ENCODE measurements around the gene CARS2. TPM values are rescaled to one million over a fixed set of nuclear protein-coding genes. Genes with fewer than 3 reads are reported as not detected.

CARS2 gene
- polyA plus RNA-seq, 2 of the 4 experiments (the other 2 are of a cell fraction), result 31.5 to 41.4 TPM

- CTCF ChIA-PET, result interaction anchor here (1.0 kb wide), 1 partner anchor 18 kb away, joined by 3 read pairs; no protein-coding TSS in a partner anchor
Measured at GRCh38 chr13:110700641-110701040, 5.3 kb downstream of the CARS2 start.

GRCh38 chr13:110700186-110700585 lies 5.7 kb downstream of the CARS2 start:
- FAIRE-seq, result no peak
- WGBS (ENCODE audit: missing lambda C conversion rate), result 93% methylated on average over 14 of the region's 14 CpGs
- no peak overlapping the region for H3K4me2 ChIP-seq
- POLR2A ChIA-PET, result no interaction called here
- TF ChIP-seq NPAS2 (CRISPR knock-in tag; IDR thresholded peaks at IDR 0.05; ENCODE audit: borderline replicate concordance) (no peak), FOSL2 (IDR thresholded peaks at IDR 0.05) (no peak), FOSL2 (CRISPR knock-in tag; IDR thresholded peaks at IDR 0.05) (no peak), ZC3H11A (IDR thresholded peaks at IDR 0.05) (no peak), SREBF2 (IDR thresholded peaks at IDR 0.05) (no peak), CTCF (IDR thresholded peaks at IDR 0.05) (no peak), GATA3 (IDR thresholded peaks at IDR 0.05; ENCODE audit: borderline replicate concordance) (no peak), JUN (IDR thresholded peaks at IDR 0.05) (no peak), SMC3 (IDR thresholded peaks at IDR 0.05) (no peak), EHF (CRISPR knock-in tag; IDR thresholded peaks at IDR 0.05) (no peak), NFE2L2 (conservative IDR thresholded peaks at IDR 0.05; ENCODE audit: low read length) (no peak)
- TF ChIP-seq, protein P1, sequence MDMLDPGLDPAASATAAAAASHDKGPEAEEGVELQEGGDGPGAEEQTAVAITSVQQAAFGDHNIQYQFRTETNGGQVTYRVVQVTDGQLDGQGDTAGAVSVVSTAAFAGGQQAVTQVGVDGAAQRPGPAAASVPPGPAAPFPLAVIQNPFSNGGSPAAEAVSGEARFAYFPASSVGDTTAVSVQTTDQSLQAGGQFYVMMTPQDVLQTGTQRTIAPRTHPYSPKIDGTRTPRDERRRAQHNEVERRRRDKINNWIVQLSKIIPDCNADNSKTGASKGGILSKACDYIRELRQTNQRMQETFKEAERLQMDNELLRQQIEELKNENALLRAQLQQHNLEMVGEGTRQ (IDR thresholded peaks at IDR 0.05), result no peak
- DNase-seq (ENCODE audit: low read depth in 1 of 2, low spot score in 1 of 2), result no peak
- no peak for ATAC-seq
- peaks cover 15% of the 10 kb centered on the region for H3K4me1 ChIP-seq
- CTCF ChIA-PET, result no interaction called here
- no peak overlapping the region for H3K27ac ChIP-seq
- no peaks in the 10 kb centered on the region for H3K9me3 ChIP-seq
- no peak overlapping the region for H3K4me3 ChIP-seq

More at GRCh38 chr13:110700641-110701040, 5.3 kb downstream of the CARS2 start:
- no peak overlapping the region for H3K4me2 ChIP-seq
- H3K27ac ChIP-seq, result no peak overlapping the region
- no peaks in the 10 kb centered on the region for H3K9me3 ChIP-seq
- H3K4me1 ChIP-seq, result peaks cover 15% of the 10 kb centered on the region
- POLR2A ChIA-PET, result no interaction called here
- 93% methylated on average over 8 of the region's 8 CpGs for WGBS (ENCODE audit: missing lambda C conversion rate)
- no peak for TF ChIP-seq MAFK (IDR thresholded peaks at IDR 0.05; ENCODE audit: partially characterized antibody)
- TF ChIP-seq CHD2 (IDR thresholded peaks at IDR 0.05; ENCODE audit: low read length, partially characterized antibody), result no peak
- TF ChIP-seq HOXB13 (CRISPR knock-in tag; IDR thresholded peaks at IDR 0.05; ENCODE audit: low read depth), result no peak
- TF ChIP-seq HEYL (CRISPR knock-in tag; IDR thresholded peaks at IDR 0.05), result no peak
- no peak for TF ChIP-seq PHF8 (IDR thresholded peaks at IDR 0.05; ENCODE audit: borderline replicate concordance, low read depth)
- TF ChIP-seq CBX2 (IDR thresholded peaks at IDR 0.05; ENCODE audit: borderline replicate concordance, low read depth), result no peak
- TF ChIP-seq RARB (CRISPR knock-in tag; IDR thresholded peaks at IDR 0.05), result no peak
- DNase-seq (ENCODE audit: low read depth in 1 of 2, low spot score in 1 of 2), result no peak
- H3K4me3 ChIP-seq, result no peak overlapping the region
- FAIRE-seq, result no peak
- ATAC-seq, result no peak

DNA sequence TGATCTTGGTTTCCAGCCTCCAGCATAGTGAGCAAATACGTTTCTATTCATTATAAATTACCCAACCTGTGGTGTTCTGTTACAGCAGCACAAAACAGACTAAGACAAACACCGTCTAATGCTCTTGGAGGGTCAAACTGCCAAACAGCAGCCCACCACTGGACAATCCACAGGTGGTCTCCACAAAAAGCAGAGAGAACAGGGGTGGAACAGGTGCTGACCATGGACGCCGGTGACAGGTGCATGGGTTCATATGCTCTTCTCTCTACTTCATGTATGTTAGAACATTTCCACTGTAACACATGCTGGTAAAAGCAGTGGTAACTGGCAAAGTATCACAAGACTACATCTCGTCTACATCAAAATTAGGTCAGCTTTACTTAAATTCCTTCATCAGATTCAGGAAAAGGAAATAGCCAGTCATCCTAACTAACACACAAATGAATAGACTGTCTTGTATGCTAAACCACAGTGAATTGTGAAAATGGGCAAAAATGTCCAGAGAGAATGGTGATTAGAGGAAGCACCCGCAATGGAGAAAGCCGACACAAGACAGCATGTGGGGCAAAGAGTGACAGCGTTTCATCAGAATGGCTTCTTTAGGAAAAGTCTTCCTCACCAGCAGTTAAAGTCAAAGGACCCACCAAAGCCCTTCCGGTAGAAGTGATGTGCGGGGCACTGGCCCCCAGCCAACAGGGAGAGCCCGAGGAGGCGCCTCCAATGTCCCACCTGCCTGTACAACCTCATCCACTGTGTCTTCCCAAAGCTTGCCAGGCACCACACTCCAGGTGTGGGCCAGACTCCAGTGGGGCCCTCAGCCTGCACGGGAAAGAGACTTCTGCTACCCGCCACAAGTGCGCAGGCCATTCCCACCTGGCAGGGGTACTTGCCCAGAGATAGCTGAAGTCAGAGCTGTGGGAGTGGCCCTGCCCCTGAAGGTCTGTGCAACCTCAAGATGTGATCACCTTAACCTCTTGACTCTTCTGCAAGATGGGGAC lies 6.5 kb downstream of the CARS2 start:
- no peak overlapping the region for H3K27ac ChIP-seq
- WGBS (ENCODE audit: missing lambda C conversion rate), result 88% methylated on average over 15 of the region's 15 CpGs
- TF ChIP-seq FOSB (CRISPR knock-in tag; IDR thresholded peaks at IDR 0.05) (no peak), NFE2L2 (conservative IDR thresholded peaks at IDR 0.05; ENCODE audit: low read length) (0 out of 2 replicates have a peak, but pooled peaks have one; percentile 13), HOXA7 (CRISPR knock-in tag; IDR thresholded peaks at IDR 0.05) (no peak), HEYL (CRISPR knock-in tag; IDR thresholded peaks at IDR 0.05) (no peak), NR3C1 (IDR thresholded peaks at IDR 0.05) (no peak), SMC3 (IDR thresholded peaks at IDR 0.05) (no peak)
- no peak overlapping the region for H3K4me3 ChIP-seq
- DNase-seq (ENCODE audit: low read depth in 1 of 2, low spot score in 1 of 2) (no peak), ATAC-seq (no peak), FAIRE-seq (no peak)
- CTCF ChIA-PET, result no interaction called here
- H3K9me3 ChIP-seq, result no peaks in the 10 kb centered on the region
- H3K4me2 ChIP-seq, result no peak overlapping the region
- H3K4me1 ChIP-seq, result peaks cover 8% of the 10 kb centered on the region; the same call in 2 of the 3 replicates
- POLR2A ChIA-PET, result interaction anchor here (0.8 kb wide), 1 partner anchor 16 kb away, joined by 3 read pairs; no protein-coding TSS in a partner anchor
